GM13977 (cell line): ENCODE results near the gene SPOP.

Experiments used
- DNase-seq: peaks from one replicate; pipeline ENCODE4 v3.0.0; 2012; ENCODE audit warnings: low spot score
- in situ Hi-C: fragments of 300-500 bp; cut with MboI; formaldehyde crosslinking; loops from one replicate; pipeline ENCODE4 v1.12.0; 2022; ENCODE audit warnings: low sequenced_read_pairs, low pct_unique_long_range_greater_than_20kb, mixed read lengths, inconsistent platforms; ENCODE audit not compliant: unreplicated experiment
- TF ChIP-seq, protein P1 (sequence below): IDR thresholded peaks from 2 replicates; pipeline ENCODE4 v1.5.1; 2012; ENCODE audit warnings: mild to moderate bottlenecking, control low read depth; ENCODE audit not compliant: insufficient read depth; ENCODE audit errors: extremely low read depth, missing control alignments

SPOP gene

GRCh38 chr17:49565948-49566491 is 111.9 kb downstream of the SPOP start:
- TF ChIP-seq, protein P1, sequence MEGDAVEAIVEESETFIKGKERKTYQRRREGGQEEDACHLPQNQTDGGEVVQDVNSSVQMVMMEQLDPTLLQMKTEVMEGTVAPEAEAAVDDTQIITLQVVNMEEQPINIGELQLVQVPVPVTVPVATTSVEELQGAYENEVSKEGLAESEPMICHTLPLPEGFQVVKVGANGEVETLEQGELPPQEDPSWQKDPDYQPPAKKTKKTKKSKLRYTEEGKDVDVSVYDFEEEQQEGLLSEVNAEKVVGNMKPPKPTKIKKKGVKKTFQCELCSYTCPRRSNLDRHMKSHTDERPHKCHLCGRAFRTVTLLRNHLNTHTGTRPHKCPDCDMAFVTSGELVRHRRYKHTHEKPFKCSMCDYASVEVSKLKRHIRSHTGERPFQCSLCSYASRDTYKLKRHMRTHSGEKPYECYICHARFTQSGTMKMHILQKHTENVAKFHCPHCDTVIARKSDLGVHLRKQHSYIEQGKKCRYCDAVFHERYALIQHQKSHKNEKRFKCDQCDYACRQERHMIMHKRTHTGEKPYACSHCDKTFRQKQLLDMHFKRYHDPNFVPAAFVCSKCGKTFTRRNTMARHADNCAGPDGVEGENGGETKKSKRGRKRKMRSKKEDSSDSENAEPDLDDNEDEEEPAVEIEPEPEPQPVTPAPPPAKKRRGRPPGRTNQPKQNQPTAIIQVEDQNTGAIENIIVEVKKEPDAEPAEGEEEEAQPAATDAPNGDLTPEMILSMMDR: no peak
- DNase-seq: no peak
- in situ Hi-C loops: loop anchor here (25.0 kb wide), 2 partner anchors 271 to 421 kb away; partner anchors contain the start of genes DLX3 and TAC4

DNA sequence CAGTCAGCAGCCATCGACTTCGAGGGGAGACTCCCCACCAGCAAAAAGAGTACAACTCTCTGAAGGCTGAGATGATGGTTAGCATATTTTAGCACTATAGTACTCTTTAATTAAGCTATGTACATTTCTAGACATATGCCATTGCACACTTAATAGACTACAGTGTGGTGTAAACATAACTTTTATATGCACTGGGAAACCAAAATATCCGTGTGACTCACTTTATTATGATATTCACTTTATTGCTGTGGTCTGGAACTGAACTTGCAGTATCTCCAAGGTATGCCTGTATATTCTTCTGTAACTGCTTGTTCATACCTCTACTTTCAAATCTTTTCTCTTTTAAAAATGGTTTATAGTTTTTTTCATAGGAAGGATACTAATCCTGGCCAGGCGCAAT is 113.3 kb downstream of the SPOP start:
- in situ Hi-C loops: loop anchor here (25.0 kb wide), 2 partner anchors 273 to 423 kb away; partner anchors contain the start of genes DLX3 and TAC4
- DNase-seq: no peak
- TF ChIP-seq, protein P1: no peak

GRCh38 chr17:49557312-49558024 is 120.4 kb downstream of the SPOP start:
- TF ChIP-seq, protein P1: peak; percentile 74
- in situ Hi-C loops: loop anchor here (10.0 to 25.0 kb wide), 3 partner anchors 123 to 430 kb away; partner anchors contain the start of genes DLX3 and TAC4
- peak; percentile 61 for DNase-seq

GRCh38 chr17:49556223-49556943 is 121.5 kb downstream of the SPOP start:
- peak; percentile 90 for DNase-seq
- TF ChIP-seq, protein P1: peak; percentile 100
- in situ Hi-C loops: loop anchor here (10.0 to 25.0 kb wide), 3 partner anchors 122 to 431 kb away; partner anchors contain the start of genes DLX3 and TAC4

DNA sequence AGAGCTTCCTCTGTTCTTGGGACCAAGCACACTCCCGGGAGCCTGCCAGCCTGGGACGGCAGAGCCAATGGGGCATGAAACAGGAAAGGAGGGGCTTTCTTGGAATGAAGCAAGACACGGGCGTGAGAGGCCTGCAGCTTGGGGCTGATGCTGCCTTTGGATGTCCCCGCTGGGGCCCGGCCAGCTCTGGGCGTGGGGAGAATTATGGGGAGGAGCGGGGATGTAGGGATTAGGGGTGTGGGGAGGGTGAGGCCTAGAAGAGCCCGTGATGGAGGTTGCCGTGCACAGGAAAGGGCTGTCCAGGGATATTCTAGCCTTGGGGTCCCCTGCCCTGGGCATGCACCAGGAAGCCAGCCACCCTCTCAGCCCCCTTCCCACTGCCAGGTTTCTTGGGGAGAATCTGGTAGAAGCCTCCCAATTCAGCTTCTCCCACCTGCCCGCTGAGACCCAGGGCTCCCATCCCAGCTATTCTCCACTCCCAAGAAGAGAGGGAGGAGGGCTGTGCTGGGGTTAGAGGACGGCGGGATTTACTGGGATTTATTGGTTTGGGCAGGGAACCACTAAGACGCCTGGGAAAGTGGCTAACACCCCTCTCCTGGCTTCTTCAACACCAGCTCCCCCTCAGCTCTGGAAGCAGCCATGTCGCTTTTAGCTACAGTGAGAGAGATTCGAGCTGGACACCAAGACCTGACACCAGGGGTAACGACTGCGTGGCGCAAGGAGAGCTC is 122.2 kb downstream of the SPOP start:
- TF ChIP-seq, protein P1: no peak
- in situ Hi-C loops: loop anchor here (10.0 to 25.0 kb wide), 3 partner anchors 121 to 432 kb away; partner anchors contain the start of genes DLX3 and TAC4
- DNase-seq: peak; percentile 30
